Fibroblast of upper back skin (primary cell): Measurements from ENCODE around the gene PIK3C2G.
"Not testable (repeated sequence)": the region's sequence is repeated elsewhere in the genome, so short reads cannot be mapped to it uniquely, and the experiment has no call there.

Experiments used
- DNase-seq: peaks from one replicate; pipeline ENCODE4 v3.0.0-alpha.2; 2013

Gene PIK3C2G, protein sequence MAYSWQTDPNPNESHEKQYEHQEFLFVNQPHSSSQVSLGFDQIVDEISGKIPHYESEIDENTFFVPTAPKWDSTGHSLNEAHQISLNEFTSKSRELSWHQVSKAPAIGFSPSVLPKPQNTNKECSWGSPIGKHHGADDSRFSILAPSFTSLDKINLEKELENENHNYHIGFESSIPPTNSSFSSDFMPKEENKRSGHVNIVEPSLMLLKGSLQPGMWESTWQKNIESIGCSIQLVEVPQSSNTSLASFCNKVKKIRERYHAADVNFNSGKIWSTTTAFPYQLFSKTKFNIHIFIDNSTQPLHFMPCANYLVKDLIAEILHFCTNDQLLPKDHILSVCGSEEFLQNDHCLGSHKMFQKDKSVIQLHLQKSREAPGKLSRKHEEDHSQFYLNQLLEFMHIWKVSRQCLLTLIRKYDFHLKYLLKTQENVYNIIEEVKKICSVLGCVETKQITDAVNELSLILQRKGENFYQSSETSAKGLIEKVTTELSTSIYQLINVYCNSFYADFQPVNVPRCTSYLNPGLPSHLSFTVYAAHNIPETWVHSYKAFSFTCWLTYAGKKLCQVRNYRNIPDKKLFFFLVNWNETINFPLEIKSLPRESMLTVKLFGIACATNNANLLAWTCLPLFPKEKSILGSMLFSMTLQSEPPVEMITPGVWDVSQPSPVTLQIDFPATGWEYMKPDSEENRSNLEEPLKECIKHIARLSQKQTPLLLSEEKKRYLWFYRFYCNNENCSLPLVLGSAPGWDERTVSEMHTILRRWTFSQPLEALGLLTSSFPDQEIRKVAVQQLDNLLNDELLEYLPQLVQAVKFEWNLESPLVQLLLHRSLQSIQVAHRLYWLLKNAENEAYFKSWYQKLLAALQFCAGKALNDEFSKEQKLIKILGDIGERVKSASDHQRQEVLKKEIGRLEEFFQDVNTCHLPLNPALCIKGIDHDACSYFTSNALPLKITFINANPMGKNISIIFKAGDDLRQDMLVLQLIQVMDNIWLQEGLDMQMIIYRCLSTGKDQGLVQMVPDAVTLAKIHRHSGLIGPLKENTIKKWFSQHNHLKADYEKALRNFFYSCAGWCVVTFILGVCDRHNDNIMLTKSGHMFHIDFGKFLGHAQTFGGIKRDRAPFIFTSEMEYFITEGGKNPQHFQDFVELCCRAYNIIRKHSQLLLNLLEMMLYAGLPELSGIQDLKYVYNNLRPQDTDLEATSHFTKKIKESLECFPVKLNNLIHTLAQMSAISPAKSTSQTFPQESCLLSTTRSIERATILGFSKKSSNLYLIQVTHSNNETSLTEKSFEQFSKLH (N-terminal part only)

DNA sequence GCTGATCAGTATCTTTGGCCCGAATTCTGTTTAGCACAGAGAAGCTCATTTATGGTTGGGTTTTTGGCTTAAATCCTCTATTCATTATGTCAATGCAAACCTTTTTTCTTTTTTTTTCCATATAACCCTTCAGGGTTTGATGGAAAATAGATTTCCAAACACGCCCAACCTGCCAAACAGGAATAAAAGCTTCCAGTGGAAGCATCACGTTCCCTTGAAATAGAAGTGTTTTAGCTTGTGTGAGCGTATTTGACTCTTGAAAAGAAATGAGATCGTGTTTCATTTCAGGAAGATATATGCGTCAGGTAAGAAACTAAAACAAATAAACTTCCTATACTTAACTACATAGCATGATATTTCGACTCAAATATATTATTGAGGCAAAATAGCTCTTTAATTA, at the start of gene PIK3C2G:
TSS of gene PIK3C2G (plus strand) at position 246 of the 400 bp plus-strand sequence. CDS start 20,564 bp downstream, outside the sequence.
- no peak for DNase-seq

DNA sequence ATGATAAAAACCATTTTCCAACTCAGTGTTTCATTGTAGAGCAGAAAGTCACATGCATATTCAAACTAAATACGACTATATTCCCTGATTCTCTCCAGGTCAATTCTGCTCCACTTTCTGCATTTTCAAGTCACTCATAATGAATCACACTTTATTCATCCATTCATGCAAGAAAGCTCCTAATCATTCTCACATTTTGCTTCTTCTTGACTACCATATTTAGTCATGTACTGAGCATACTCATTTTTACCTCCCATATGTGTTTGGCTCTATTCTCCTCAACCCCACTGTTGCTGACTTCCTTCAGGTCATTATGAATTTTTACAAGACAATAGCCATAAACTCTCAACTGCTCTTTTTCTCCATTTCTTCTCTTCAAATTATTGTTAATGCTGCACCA, 43.4 kb upstream of the PIK3C2G start:
- DNase-seq: peak; percentile 74

DNA sequence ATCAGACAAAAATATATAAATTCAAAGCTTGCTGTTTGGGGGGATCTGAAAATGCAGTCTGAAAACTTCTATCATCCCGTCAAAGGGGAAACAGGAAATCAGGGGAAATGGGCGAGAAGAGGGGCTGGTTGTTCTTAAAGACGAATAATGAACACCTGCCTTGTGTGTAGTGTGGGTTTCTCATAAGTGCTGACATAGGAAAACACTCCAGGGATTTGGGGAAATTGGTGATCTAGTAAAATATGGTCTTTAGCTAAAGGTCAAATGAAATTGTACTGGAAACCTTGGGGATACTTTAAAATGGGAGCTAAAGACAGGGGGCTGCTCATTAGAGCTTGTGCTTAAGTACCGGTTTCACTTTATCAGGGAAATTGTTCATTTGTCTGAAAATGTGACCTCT, 39.6 kb upstream of the PIK3C2G start:
- DNase-seq: no peak

DNA sequence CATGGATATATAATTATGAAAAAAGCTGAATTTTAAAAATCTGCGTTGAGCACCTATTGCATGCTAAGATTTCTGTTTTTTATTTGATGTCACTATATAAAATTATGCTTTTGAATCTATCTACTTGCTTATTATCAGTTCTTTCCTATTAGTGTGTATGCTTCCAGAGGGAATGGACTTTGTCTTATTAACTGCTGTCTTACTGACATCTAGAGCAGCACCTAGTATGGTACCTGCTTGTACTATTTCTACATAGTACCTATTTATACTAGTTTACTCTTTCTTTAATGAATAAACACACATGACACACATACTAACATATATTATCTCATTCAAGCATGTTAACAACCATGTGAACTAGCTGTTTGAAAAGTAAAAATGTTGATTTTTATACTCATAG, 38.6 kb upstream of the PIK3C2G start:
- no peak for DNase-seq

DNA sequence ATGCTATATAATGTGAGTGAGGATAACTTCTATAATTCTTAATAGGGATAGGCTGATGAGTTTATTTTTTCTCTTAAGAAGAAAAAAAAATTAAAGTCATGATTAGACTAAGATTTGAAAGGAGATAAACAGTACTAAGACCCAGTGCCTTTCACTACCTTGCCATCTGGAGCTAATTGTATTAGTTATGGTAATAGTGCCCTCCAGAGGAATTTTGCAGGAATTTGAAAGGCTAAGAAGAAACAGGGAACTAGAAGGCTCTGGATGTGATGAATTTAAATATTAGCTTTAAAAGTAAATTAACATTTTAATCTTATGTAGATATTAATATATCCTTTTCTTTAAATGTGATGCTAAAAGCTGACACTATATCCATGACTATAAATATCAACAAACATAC, 36.6 kb upstream of the PIK3C2G start:
- peak; percentile 60 for DNase-seq

DNA sequence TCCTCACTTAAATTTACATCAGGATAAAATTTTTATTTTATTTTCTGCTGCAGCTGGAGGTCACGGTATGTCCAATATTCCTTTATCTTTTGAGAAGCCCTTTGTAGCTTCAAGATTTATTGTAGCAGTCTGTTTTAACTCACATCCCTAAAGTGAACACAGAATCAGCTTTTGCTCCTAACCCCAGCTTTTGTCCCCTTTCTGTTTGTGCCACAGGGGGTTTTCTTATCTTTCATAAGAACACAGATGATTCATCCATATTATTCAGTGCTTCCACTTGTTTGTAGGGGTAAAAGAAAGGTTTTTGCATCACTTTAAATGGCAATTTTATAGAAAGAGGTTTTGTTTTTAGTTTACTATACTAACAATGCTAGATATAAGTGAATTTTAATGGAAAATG, 21.8 kb upstream of the PIK3C2G start:
- DNase-seq: no peak

DNA sequence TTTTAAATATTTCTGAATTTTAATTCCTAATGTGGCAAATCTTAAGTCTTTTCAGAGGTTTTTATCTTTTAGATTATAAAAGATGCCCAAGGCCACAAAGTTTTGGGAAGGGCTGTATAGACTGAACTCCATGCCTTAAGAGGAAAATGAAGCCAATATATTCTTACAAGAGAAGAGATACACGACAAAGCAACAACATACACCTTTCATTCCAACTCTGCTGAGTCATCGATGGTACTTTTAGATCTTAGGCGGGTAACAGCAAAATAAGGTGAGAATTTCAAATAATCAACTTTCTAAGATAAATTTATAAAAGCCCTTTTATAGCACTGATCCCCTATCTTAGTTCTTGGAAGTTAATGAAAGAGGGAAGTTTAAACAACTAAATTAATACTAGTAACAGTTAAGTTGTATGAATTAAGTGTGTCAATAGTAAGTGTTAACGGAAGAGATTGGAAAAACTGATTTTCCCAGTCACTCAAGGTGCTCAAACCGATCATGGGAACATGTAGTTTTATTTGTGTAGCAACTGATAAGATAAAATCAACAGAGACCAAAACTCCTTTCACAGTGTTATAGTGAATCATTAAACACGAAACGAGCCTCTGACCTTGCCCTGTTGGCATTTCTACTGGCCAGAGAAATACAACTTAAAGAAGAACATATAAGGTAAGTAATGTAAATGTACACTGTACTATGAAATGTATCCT, 18.8 kb upstream of the PIK3C2G start:
- DNase-seq: no peak

DNA sequence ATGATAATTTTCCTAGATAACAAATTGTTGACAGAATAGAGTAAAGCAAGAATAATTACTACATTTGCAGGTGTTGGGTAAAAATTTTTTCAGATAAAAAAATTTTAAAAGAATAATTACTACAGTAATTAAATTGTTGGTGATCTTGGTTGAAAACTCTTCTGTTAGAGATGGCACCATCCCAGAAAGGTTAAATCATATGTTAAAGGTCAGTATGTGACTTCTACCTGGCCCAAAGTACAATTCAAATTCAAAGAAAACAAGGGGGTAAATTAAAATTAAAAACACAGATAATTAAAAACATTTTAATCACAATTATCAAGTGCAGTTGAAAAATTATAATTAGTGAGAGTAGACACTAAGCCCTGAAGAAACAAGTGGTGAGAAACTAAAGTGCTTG, 18.1 kb upstream of the PIK3C2G start:
- no peak for DNase-seq

DNA sequence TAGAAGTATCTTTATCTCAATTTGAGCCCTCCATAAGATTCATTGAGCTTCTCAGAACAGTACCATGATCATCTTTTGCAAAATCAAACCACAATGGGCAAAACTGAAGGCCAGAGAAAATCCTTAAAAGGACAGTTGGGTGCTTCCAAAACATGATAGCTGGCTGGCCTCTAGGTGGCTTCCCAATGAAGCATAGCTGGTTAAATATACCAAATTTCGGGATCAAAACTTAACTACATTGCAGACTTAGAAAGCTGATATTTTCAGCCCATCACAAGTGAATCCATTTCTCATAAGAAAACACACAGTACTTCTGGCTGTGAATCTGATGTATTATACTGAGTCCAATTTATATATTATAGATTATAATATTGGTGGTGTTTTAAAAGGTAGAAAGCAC, 15.3 kb upstream of the PIK3C2G start:
- DNase-seq: no peak

DNA sequence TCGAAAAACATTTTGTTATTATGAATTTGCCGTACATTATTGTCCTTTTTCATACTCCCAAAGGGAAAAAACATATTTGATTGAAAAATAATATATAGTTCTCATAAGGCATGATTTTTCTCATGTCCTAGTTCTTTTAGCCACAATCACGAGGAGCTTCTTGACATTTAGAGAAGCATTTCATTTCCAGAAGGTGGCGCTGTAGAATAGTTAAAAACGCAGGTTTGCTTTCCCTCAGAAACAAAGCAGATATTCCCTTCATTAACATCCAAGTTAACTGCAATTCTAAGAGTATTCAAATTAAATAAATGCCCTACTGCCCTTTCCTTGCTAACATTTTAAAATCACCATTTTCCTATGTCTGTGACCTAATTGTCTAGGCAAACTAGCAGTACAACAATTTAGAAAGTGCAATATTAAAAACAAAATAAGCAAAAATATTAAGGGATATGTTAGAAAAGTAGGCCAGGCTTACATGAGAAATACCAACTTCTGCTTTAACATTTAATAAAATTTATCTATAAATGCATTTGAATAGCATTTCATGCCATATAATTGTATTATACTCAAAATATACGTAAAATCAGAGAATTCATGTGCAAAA, 10.9 kb upstream of the PIK3C2G start:
- DNase-seq: peak; percentile 75

DNA sequence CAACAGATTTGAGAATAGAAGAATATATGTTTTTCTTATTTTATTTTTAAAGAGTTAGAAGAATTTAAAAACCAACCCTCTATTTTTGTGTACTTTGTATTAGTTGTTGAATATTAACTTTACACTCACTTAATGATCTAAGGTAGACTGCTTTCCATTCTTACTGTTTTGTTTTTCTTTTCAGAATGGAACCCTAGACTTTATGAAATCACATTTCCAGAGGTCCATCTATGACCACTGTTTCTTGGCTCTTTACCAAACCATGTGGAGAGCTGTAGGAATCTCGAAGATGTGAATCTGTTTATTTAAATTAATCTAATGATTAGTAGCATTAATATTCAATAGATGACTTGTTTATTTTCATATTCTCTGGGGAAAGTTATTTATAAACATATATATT, 7.2 kb upstream of the PIK3C2G start:
- no peak for DNase-seq

DNA sequence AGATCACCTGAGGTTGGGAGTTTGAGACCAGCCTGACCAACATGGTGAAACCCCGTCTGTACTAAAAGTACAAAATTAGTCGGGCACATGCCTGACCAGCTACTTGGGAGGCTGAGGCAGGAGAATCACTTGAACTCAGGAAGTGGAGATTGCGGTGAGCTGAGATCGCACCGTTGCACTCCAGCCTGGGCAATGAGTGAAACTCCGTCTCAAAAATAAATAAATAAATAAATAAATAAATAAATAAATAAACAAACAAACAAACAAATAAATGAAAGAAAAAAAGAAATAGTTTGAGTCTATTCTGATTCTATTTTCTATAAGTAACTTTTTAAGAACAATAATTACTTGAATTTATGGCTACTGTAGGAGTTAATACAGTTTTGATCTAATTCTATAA, 6.3 kb upstream of the PIK3C2G start:
- not testable (repeated sequence) for DNase-seq

DNA sequence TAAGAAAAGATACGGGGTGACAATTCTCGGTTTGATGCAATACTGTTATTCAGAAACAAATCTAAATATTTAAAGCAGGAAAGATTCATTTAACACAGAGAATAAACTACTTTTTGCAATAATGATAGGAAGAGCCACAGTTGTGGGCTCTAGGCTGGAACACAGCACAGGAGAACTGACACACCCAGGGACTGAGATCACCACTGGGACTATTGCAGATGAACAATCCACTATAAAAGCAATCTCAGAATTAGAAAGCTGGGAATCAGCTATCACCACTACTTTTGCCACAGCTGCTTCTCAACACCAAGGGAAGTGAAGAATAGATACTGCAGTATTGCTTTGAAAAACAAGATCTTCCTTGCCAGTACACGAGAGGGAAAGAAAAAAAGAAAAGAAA, 4.1 kb upstream of the PIK3C2G start:
- no peak for DNase-seq

DNA sequence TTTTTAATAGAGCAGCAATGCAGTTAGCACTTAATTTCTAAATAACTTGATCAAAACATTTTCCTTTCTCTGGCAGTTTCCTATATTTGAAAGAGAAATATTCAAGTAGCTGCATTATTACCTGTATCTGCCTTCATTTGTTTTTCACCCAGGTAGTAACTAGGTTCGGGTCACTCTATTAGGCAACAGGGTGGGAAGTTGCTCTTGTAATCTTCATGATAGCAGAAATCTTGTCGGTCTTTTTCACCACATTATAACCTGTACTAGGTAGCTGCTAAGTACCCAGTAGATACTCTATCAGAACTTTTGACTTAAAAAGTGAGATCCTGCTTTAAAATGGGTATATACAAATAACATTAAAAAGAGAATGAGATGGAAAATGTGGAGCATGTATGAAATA, 2.4 kb upstream of the PIK3C2G start:
- DNase-seq: no peak

DNA sequence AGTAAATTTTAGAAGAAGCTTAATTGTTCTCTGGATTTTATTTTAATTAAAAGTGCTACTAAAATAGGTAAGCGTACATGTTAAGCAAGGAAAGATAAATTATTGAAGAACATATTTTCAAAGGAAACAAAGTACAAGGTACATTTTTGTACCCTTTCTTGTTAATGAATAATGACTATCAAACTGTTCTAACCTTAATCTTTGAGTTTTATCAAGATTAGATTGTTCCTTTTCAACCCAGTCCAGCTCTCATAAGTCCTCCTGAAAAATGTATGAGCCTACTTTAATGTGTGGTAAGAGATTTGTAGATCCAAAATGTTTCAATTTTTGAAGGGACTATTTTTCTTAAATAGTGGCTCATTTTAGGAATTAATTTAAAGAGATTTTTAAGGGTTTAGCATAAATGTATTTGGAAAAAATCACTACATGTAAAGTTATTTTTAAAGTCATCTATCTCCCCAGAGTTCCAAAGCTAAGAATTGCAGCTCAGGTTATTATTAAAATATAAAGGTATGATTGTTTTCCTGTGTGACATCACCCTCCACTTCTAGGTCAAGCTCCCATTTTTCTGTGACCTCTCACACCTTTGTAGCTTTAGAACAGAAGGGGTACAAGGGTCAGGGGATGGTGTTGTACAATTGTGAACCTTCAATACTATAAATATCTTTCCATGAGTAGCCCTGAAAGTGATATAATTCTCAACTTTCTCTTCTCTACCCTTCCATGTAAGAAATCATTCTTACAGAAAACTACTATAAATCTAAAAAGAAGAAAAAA, 1.2 kb upstream of the PIK3C2G start:
- no peak for DNase-seq

DNA sequence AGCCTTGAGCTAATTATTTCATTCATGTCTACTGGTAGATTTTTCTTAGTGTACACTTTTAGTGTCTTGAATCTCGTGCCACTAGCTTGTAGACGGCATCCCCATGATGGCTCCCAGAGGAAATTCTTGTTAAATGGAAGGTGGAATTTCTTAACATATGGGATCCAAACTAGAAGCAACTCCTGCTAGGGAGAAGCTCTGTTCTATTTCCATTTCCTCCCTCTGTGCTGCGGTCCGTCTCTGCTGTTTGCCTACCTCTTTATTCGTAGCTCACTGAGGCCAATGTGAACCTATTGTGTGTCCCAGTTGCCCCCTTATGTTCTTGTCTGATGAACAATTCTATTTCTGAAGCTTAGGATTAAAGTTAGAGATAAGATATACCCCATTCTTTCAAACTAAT, 588 bp downstream of the PIK3C2G start:
- no peak for DNase-seq

DNA sequence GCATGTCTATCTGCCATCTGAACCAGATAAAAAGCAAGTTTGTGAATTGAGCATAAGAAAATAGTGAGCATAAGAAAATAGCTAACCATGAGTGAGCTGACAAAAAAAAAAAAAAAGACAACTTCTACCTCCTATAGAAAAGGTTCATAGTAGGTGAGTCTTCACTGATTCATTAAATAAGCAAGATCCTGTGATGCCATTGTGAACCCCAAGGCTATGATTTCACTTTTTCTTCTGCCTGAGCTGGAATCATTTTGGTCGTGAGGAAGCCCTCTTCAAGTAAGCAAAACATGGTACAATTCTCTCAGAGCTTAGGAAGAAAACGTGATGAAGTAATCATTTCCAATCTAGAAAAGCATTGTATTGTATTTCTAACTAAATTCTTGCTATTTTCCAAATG, 1.2 kb downstream of the PIK3C2G start:
- no peak for DNase-seq

DNA sequence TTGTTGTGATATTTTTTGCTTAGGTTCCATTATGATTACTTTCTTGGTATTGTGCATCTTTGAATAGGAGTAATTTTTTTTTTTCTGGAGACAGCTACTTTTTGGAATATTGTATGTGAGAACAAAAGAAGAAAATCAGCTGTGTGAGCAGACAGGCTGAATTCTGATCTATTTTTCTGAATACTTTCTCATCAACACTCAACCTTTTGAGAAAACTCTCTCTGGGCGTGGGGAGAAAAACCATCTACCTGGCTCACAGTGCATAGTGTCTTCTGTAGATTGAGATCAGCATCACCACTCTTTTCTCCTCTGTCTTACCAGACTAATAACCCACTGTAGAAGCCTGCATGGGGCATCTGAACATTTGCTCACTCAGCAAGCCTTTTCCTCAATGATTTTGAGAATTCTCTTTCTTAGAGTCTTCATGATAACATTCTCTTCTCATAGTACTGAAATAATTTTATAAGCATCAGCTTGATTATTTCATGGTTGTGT, 3.3 kb downstream of the PIK3C2G start:
- DNase-seq: no peak

DNA sequence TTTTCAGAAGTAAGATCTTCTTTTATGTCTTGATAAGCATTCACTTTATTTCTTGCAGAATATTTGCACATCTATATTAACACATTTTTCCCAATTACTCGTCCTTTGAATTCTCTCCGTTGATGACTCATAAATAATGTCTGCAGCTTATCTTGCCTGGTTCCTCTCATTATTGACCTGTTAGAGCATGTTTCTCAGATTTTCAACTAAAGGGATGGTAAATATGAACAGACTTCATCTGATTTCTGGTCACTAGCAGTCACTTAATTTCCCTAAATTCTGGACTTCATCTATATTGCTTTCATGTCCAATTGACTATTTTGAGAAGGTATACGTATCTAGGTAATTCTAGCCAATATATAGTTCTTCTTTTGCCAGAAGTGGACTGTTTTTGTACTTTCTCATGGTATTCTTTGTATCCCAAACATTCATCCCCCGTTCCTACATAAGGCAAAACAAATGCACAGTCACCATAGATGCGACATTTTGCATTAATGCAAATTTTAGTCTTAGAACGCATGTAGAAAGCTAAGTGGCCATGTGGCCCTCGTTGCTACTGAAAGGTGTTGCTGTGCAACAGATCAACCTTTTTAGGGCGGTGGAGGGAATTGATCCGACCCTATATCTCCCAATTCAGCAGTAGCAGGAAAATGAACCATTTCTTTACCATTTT, 6.2 kb downstream of the PIK3C2G start:
- no peak for DNase-seq

DNA sequence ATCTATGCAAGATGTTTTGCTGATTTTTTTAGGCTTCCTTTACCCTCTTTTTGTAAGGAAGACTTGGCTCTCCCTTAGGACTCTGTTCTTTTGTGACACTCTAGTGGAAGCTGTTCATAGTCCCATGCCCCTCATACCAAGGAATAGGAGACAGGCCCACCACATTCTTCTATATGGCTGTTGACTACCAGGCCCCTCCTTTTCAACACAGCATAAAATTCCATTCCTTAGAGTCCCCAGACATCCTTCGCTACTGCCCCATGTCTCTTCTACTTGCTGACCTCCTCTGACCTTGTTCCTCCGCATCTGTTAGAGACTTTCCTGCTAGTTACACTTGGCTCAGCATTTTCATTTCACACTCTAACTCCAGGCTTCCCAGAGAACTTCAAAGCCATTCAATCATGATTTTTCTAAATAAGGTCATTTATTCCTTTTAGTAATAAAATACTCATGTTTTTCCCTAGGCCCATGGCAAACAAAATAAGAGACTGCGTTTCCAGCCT, 9.7 kb downstream of the PIK3C2G start:
- DNase-seq: no peak
